GM12801 (cell line): Measurements from ENCODE around the gene WDR45B.

Experiments used
- CTCF ChIP-seq: IDR thresholded peaks from one replicate; pipeline ENCODE4 v1.5.1; 2011; ENCODE audit warnings: control low read depth; ENCODE audit not compliant: insufficient read length; ENCODE audit errors: extremely low read depth

The WDR45B gene

GRCh38 chr17:82684228-82684841 is 36.1 kb upstream of the WDR45B start:
- TF ChIP-seq CTCF: no peak

- no peak for TF ChIP-seq CTCF
These were observed 35.3 kb upstream of the WDR45B start for GRCh38 chr17:82683534-82683933.

GRCh38 chr17:82681547-82681946 is 33.3 kb upstream of the WDR45B start:
- TF ChIP-seq CTCF: no peak

- no peak for TF ChIP-seq CTCF
These were observed 31.6 kb upstream of the WDR45B start for GRCh38 chr17:82679586-82680465.

- no peak for TF ChIP-seq CTCF
These were observed 30.1 kb upstream of the WDR45B start for GRCh38 chr17:82678265-82678891.

- TF ChIP-seq CTCF: no peak
These were observed 29.2 kb upstream of the WDR45B start for GRCh38 chr17:82677353-82677925.
